Heart left ventricle (tissue), 13 donors: ENCODE results near the gene STIM2.

Experiments used
- POLR2A ChIP-seq, 2 donors: fragments of 450-650 bp; IDR thresholded peaks; one replicate each; pipeline ENCODE4 v1.6.1; 2017; ENCODE audit warnings: antibody characterized with exemption in 2 of 2, mild to moderate bottlenecking in 2 of 2, moderate library complexity in 2 of 2
- TF ChIP-seq, protein P1 (sequence below), 12 donors: fragments of 200-600 bp; sonication (generic) in 4 of 12; IDR thresholded peaks; one replicate each; pipeline versions ENCODE4 v1.5.0 to v1.8.0; 2018 to 2022; ENCODE audit warnings: antibody characterized with exemption in 12 of 12, mild to moderate bottlenecking in 5 of 12
- donor health status: ischemic (EF 13 %, LVEDD 7.1; RV severe dilation, severe dysfunction).
- donor health status: DM: no; HTN: yes; CAD: no.
- donor health status: DM: no; HTN: no; CAD: no.
- donor health status: ischemic (EF 25% LVEDD 6.9; RV normal size, moderate dysfunction).
- donor health status: ischemic (EF 25% LVEDD 5.7; RV mildly dilated, moderate dysfunction).
- donor health status: ischemic (EF 35%, LVEDD 5.7; RV mildly dilated, moderate dysfunction).
- donor health status: nonischemic (EF 11% LVEDD 7.7; RV severe dilation, severe dysfunction).
- donor health status: DM: yes; HTN: yes; CAD: no.
- donor health status: PGD.
- donor health status: ischemic (EF 29% LVEDD 5.4; RV normal size, mild dysfunction).
- donor health status: nonischemic (EF 23%, LVEDD 6.1; RV moderate dilation, normal function).

- TF ChIP-seq, protein P1, sequence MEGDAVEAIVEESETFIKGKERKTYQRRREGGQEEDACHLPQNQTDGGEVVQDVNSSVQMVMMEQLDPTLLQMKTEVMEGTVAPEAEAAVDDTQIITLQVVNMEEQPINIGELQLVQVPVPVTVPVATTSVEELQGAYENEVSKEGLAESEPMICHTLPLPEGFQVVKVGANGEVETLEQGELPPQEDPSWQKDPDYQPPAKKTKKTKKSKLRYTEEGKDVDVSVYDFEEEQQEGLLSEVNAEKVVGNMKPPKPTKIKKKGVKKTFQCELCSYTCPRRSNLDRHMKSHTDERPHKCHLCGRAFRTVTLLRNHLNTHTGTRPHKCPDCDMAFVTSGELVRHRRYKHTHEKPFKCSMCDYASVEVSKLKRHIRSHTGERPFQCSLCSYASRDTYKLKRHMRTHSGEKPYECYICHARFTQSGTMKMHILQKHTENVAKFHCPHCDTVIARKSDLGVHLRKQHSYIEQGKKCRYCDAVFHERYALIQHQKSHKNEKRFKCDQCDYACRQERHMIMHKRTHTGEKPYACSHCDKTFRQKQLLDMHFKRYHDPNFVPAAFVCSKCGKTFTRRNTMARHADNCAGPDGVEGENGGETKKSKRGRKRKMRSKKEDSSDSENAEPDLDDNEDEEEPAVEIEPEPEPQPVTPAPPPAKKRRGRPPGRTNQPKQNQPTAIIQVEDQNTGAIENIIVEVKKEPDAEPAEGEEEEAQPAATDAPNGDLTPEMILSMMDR (IDR thresholded peaks at IDR 0.05): no peak
- TF ChIP-seq POLR2A (IDR thresholded peaks at IDR 0.05): no peak
These were observed 13.5 kb downstream of the STIM2 start for GRCh38 chr4:26874110-26874509.
